Nucleus accumbens (tissue), 56 donors: Measurements from ENCODE around the gene PZP.
"Not testable (repeated sequence)": the region's sequence is repeated elsewhere in the genome, so short reads cannot be mapped to it uniquely, and the experiment has no call there.

Experiments used
- DNase-seq, 56 donors: peaks; one replicate each; lab custom pipeline; 2025; lab: John Stamatoyannopoulos, UW

PZP gene

GRCh38 chr12:9198012-9198411 is 10.2 kb downstream of the PZP start:
- no peak for DNase-seq

DNA sequence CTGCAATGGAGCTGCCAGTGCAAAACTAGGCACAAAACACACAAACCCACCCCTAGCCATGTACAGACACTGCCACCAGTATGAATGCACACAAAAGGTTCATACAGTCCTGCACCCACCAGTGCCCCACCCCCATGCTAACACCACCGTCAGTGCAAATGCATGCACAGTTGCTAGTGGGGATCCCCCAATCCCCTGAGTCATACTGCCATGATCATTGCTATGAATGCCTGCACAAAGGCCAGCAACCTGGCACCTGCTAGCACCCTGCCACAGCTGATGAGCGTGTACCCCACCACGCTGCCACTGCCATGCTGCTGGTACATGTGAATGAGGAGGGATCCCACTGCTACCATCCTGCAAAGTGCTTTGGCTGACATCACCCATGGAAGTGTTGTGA is 23.9 kb downstream of the PZP start:
- DNase-seq: no peak

- no peak for DNase-seq
Observed at GRCh38 chr12:9180810-9181209, 27.4 kb downstream of the PZP start.

GRCh38 chr12:9179781-9180180 is 28.4 kb downstream of the PZP start:
- DNase-seq: no peak

- no peak for DNase-seq
Observed at GRCh38 chr12:9169979-9170634, 38.1 kb downstream of the PZP start.

- DNase-seq: not testable (repeated sequence)
Observed at GRCh38 chr12:9167345-9167744, 40.9 kb downstream of the PZP start.

GRCh38 chr12:9163392-9163791 is 44.8 kb downstream of the PZP start:
- no peak for DNase-seq

- no peak for DNase-seq
Observed at GRCh38 chr12:9156119-9156518, 52.1 kb downstream of the PZP start.

- DNase-seq: no peak
Observed at GRCh38 chr12:9149372-9149771, 58.8 kb downstream of the PZP start.

GRCh38 chr12:9148926-9149325 is 59.3 kb downstream of the PZP start:
- no peak for DNase-seq

DNA sequence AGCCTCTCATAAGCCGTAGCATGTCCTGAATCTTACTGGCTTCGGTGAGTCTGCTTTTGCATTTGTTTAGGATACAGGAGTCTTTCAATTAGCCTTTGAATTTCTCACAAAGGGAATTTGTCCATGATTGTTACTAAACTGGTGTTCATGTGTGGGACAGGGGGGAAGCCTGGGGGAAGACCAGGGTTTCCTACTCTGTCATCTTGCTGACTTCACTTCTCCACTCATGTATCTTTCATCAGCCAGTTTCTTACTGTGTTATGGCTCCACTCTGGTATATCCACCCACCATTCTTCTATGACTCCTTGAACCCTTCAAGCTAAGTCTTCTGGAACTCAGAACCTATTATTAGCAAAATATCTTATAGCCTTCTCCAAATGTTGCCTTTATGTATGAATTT is 60.7 kb downstream of the PZP start:
- DNase-seq: no peak

GRCh38 chr12:9144730-9145106 is 63.5 kb downstream of the PZP start:
- no peak for DNase-seq

DNA sequence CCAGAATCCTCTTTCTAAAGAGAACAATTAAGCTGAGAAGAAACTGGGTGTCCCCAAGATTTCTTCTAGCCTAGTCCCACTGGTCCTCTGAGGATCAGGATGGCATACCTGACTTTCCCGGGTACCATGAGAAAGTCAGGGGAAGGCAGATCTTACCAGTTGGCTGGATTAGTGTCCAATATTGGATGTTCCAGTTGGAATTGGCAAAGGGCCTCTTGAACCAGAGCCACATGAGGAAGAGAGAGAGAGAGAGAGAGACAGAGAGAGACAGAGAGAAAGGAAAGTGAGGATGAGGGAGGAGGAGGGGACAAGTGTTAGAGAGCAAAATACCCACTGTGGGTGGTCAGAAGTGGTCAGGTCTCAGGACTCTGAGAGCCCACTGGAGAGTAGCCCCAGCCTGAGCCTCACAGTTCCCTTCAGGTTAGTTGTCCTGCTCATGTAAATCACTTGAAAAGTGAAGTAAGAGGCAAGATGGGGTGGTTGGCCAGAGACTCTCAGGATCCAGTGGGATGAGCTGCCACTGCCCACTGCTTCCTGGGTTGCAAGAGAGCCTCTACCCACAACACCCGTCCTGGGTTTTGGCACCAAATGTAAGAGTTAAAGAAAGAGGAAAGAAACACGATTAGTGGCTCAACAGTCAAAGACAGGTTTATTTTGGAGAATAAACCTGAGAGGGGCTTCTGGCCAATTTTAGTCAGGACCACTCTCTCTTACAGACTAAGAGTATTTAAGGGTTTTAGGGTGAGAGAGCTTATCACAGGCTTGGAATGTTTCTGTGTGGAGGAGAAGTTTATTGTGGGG is 64.1 kb downstream of the PZP start:
- no peak for DNase-seq

DNA sequence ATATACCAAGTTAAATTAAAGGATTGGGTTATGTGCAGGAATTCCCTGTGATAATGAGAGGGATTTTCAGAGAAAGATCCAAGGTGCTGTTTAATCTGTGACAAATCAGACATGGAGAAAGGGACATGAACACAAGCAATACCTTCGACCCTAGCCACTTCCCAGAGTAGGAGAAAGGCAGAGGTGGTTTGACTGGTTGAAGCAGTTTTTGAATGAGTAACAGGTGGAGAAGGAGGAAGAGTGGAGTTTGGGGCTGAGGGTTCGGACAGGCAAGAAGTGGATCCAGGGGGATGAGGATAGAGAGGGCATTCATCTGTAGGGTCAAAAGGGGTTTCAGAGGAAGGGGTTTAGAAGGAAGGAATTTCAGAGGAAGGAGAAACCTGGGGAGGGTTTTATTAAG is 65.1 kb downstream of the PZP start:
- DNase-seq: no peak

- not testable (repeated sequence) for DNase-seq
Observed at GRCh38 chr12:9139588-9140290, 68.5 kb downstream of the PZP start.

DNA sequence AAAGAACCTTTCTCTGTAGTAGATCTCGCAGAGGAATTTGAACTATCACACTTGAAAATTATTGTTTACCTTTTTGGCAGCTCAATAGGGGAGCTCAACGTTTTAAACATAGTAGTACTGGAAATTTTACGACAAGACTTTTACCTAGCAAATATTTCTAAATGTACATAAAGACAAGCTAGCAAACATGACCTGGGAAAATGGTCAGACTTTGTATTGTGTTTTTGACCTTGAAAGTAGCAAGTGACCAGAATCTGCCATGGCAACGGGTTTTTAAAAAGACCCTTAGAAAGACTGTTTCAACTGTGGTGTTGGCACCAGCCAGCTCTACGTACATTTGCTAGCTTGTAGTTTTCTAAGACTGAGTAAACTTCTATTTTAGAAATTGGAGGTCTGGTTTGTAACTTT is 72.3 kb downstream of the PZP start:
- no peak for DNase-seq

DNA sequence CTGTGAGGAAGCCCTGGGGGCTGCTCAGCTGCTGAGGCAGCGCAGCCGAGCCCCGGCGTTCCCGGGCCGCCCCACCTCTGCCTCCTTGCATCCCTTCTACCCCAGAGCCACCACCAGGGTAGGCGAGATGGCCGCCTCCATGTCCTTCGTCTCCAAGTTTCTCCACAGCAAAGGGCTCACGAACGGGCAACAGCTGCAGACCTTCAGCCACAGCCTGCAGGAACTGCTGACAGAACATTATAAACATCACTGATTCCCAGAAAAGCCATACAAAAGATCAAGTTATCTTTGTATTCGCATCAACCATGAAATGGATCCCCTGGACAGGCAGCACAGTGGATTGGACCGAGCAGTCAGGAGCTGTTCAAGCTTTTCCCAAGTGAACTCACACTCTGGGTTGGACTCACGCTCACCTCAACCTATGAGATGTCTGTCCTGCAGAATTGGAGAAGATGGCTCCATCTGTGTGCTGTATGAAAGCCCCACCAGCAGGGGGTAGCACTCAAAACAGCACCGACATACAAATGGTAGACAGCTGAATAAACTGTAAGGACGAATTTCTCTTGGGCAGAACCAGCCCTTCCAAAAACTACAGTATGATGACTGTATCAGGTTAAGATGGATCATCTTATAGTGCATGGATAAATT is 73.1 kb downstream of the PZP start:
- DNase-seq: no peak

GRCh38 chr12:9133216-9133916 is 74.8 kb downstream of the PZP start:
- no peak for DNase-seq

DNA sequence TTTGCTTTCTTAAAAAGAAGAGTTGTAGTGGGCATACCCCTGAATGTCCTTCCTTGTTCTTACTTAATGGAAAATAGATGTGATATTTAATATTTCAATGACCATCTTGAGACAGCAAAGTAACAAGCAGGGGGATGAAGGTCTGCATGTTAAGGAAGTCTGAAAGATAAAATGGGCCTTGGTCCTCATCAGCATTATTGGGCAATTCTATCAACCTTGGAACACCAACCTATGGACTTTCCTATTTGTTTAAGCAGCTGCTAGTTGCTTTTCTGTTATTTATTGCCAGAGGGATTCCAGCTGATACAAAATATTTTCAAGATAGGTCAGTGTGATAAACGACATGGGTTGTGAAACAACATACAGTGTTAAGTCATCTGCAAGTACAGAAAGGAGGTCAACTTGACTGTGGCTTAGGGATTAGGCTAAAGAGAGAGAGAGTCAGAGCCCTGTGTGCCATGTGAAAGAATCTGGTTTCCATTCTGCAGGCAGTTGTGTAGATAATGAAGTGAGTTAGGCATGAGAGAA is 76.1 kb downstream of the PZP start:
- DNase-seq: no peak

GRCh38 chr12:9130244-9130643 is 78.0 kb downstream of the PZP start:
- DNase-seq: no peak
